ENCODE data around the gene FGFR3. TPM values are rescaled to one million over a fixed set of nuclear protein-coding genes. Genes with fewer than 3 reads are reported as not detected.

FGFR3 gene
- total and polyA plus RNA-seq, 9 of the 15 experiments (the other 6 are each of a cell fraction or from before 2014, with no cell fraction given), result 1.2 to 60.4 (median 12.7) TPM

GRCh38 chr4:1852904-1853623 lies 60.0 kb downstream of the FGFR3 start:
- in situ Hi-C loops (cut with MboI), result no loop called here
- DNase-seq (ENCODE audit: extremely low read depth in 1 of 4, low spot score in 3 of 4) (peak in 2 of 4 experiments; percentile 18 to 61), FAIRE-seq (peak; percentile 69), ATAC-seq (0 out of 3 replicates have a peak, but pooled peaks have one; percentile 0)
- peak overlapping the region; percentile 59 for H3K4me2 ChIP-seq (ENCODE audit: insufficient read depth, low read length)
- H4K20me1 ChIP-seq (replicated peaks; ENCODE audit: control insufficient read depth, insufficient read depth, low read length), result peaks cover 27% of the 10 kb centered on the region
- no peak overlapping the region for H2AFZ ChIP-seq (ENCODE audit: low read depth, low read length)
- no peak overlapping the region for H3K4me3 ChIP-seq
- peak overlapping the region; percentile 52 for H3K27ac ChIP-seq (ENCODE audit: extremely low read depth, low read depth, low read length)
- peaks cover 40 to 67% of the 10 kb centered on the region in 2 experiments for H3K4me1 ChIP-seq (replicated peaks in 1 of 2; ENCODE audit: control insufficient read depth in 2 of 2, insufficient read depth in 2 of 2, low read length in 2 of 2)
- H3K79me2 ChIP-seq (ENCODE audit: control insufficient read depth, insufficient read depth, low read length), result peaks cover 93% of the 10 kb centered on the region
- peaks cover 11% of the 10 kb centered on the region for H3K9me1 ChIP-seq (ENCODE audit: control insufficient read depth, insufficient read depth, low read length)
- no TSS peak for BruUV-seq (replicated peaks)
- no peaks in the 10 kb centered on the region for H3K9me3 ChIP-seq (replicated peaks; ENCODE audit: control insufficient read depth, insufficient read depth, low read depth, low read length)
- 17% methylated on average over 9 of the region's 9 CpGs for WGBS (ENCODE audit: insufficient coverage, low coverage, missing lambda C conversion rate)
- ChIA-PET CTCF (ENCODE audit: low intra/inter-chr PET ratio) (no interaction called here), POLR2A (interaction anchor here (0.9 to 1.4 kb wide), 4 partner anchors 11 to 653 kb away, joined by 3 to 7 read pairs (median 4); partner anchors contain the start of gene NSD2)
- intact Hi-C loops (cut with micrococcal nuclease), result no loop called here
- H3K9ac ChIP-seq (ENCODE audit: insufficient read depth in 1 of 2, low read depth in 2 of 2, low read length in 2 of 2), result peak overlapping the region; percentile 34 to 87
- H3K27me3 ChIP-seq (ENCODE audit: control insufficient read depth in 2 of 2, insufficient read depth in 2 of 2, low read length in 2 of 2), result no peaks in the 10 kb centered on the region
- peaks cover 42% of the 10 kb centered on the region for H3K36me3 ChIP-seq (ENCODE audit: control insufficient read depth, insufficient read depth, low read length)
- TF ChIP-seq ATF3 (IDR thresholded peaks at IDR 0.05), result no peak
- TF ChIP-seq ATF3 (CRISPR knock-in tag; conservative IDR thresholded peaks at IDR 0.05), result no peak
- TF ChIP-seq TEAD1 (CRISPR knock-in tag; IDR thresholded peaks at IDR 0.05), result no peak
- TF ChIP-seq, protein P1, sequence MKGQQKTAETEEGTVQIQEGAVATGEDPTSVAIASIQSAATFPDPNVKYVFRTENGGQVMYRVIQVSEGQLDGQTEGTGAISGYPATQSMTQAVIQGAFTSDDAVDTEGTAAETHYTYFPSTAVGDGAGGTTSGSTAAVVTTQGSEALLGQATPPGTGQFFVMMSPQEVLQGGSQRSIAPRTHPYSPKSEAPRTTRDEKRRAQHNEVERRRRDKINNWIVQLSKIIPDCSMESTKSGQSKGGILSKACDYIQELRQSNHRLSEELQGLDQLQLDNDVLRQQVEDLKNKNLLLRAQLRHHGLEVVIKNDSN (CRISPR knock-in tag; IDR thresholded peaks at IDR 0.05), result no peak
- no peak for TF ChIP-seq CREBBP (IDR thresholded peaks at IDR 0.05; ENCODE audit: low read depth, low read length)
- TF ChIP-seq, protein P2, sequence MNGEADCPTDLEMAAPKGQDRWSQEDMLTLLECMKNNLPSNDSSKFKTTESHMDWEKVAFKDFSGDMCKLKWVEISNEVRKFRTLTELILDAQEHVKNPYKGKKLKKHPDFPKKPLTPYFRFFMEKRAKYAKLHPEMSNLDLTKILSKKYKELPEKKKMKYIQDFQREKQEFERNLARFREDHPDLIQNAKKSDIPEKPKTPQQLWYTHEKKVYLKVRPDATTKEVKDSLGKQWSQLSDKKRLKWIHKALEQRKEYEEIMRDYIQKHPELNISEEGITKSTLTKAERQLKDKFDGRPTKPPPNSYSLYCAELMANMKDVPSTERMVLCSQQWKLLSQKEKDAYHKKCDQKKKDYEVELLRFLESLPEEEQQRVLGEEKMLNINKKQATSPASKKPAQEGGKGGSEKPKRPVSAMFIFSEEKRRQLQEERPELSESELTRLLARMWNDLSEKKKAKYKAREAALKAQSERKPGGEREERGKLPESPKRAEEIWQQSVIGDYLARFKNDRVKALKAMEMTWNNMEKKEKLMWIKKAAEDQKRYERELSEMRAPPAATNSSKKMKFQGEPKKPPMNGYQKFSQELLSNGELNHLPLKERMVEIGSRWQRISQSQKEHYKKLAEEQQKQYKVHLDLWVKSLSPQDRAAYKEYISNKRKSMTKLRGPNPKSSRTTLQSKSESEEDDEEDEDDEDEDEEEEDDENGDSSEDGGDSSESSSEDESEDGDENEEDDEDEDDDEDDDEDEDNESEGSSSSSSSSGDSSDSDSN (IDR thresholded peaks at IDR 0.05; ENCODE audit: borderline replicate concordance in 1 of 2, low read depth in 2 of 2, low read length in 2 of 2), result no peak; a peak in 1 of 4 replicates
- TF ChIP-seq MAX (CRISPR knock-in tag; IDR thresholded peaks at IDR 0.05), result 0 out of 2 replicates have a peak, but pooled peaks have one; percentile 23
- TF ChIP-seq HES1 (IDR thresholded peaks at IDR 0.05; ENCODE audit: low read depth), result no peak
- no peak for TF ChIP-seq PTBP1 (IDR thresholded peaks at IDR 0.05; ENCODE audit: low read depth, low read length)
- TF ChIP-seq, protein P3, sequence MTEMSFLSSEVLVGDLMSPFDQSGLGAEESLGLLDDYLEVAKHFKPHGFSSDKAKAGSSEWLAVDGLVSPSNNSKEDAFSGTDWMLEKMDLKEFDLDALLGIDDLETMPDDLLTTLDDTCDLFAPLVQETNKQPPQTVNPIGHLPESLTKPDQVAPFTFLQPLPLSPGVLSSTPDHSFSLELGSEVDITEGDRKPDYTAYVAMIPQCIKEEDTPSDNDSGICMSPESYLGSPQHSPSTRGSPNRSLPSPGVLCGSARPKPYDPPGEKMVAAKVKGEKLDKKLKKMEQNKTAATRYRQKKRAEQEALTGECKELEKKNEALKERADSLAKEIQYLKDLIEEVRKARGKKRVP (CRISPR knock-in tag; IDR thresholded peaks at IDR 0.05), result no peak
- TF ChIP-seq NCOA1 (IDR thresholded peaks at IDR 0.05; ENCODE audit: low read depth), result no peak
- 0 out of 2 replicates have a peak, but pooled peaks have one; percentile 21 for TF ChIP-seq ETV1 (tag; conservative IDR thresholded peaks at IDR 0.05; ENCODE audit: low read depth)
- TF ChIP-seq ZNF785 (CRISPR knock-in tag; IDR thresholded peaks at IDR 0.05), result no peak
